CD4-positive, alpha-beta T cell treated with Interleukin-1 beta for 1 hour (primary cell): Measurements from ENCODE around the gene SMARCA4.

ENCODE experiments used
- DNase-seq, 2 donors: peaks; one replicate each; pipeline ENCODE4 v3.0.0-alpha.2; 2020 to 2022

SMARCA4 gene

GRCh38 chr19:11017275-11018035, 56.6 kb downstream of the SMARCA4 start:
- no peak for DNase-seq

- no peak for DNase-seq
These were observed 57.3 kb downstream of the SMARCA4 start for GRCh38 chr19:11018179-11018578.

- DNase-seq, result no peak
These were observed 57.9 kb downstream of the SMARCA4 start for GRCh38 chr19:11018763-11019162.

GRCh38 chr19:11019262-11019661, 58.4 kb downstream of the SMARCA4 start:
- no peak for DNase-seq

- no peak for DNase-seq
These were observed 59.0 kb downstream of the SMARCA4 start for GRCh38 chr19:11019824-11020223.

- DNase-seq, result no peak
These were observed 59.6 kb downstream of the SMARCA4 start for GRCh38 chr19:11020423-11020822.

- no peak for DNase-seq
These were observed 60.3 kb downstream of the SMARCA4 start for GRCh38 chr19:11020982-11021759.

- DNase-seq, result no peak
These were observed 60.9 kb downstream of the SMARCA4 start for GRCh38 chr19:11021760-11022144.

GRCh38 chr19:11023016-11023415, 62.2 kb downstream of the SMARCA4 start:
- DNase-seq, result no peak

GRCh38 chr19:11023710-11024109, 62.9 kb downstream of the SMARCA4 start:
- DNase-seq, result no peak

GRCh38 chr19:11024259-11024658, 63.4 kb downstream of the SMARCA4 start:
- DNase-seq, result no peak

- no peak for DNase-seq
These were observed 64.2 kb downstream of the SMARCA4 start for GRCh38 chr19:11025006-11025405.

GRCh38 chr19:11025445-11025844, 64.6 kb downstream of the SMARCA4 start:
- no peak for DNase-seq

- no peak for DNase-seq
These were observed 65.2 kb downstream of the SMARCA4 start for GRCh38 chr19:11025997-11026396.

- DNase-seq, result no peak
These were observed 66.6 kb downstream of the SMARCA4 start for GRCh38 chr19:11027381-11027780.

GRCh38 chr19:11028146-11028545, 67.3 kb downstream of the SMARCA4 start:
- no peak for DNase-seq

GRCh38 chr19:11031421-11032070, 70.7 kb downstream of the SMARCA4 start:
- DNase-seq, result no peak

GRCh38 chr19:11033251-11033650, 72.4 kb downstream of the SMARCA4 start:
- DNase-seq, result no peak

GRCh38 chr19:11033763-11034162, 72.9 kb downstream of the SMARCA4 start:
- no peak for DNase-seq

- no peak for DNase-seq
These were observed 73.8 kb downstream of the SMARCA4 start for GRCh38 chr19:11034449-11035213.

GRCh38 chr19:11035441-11036377, 74.9 kb downstream of the SMARCA4 start:
- DNase-seq, result peak; percentile 86 to 87

- no peak for DNase-seq
These were observed 77.7 kb downstream of the SMARCA4 start for GRCh38 chr19:11038511-11038910.
